ENCODE data around the gene DNMT3A.

Gene DNMT3A

DNA sequence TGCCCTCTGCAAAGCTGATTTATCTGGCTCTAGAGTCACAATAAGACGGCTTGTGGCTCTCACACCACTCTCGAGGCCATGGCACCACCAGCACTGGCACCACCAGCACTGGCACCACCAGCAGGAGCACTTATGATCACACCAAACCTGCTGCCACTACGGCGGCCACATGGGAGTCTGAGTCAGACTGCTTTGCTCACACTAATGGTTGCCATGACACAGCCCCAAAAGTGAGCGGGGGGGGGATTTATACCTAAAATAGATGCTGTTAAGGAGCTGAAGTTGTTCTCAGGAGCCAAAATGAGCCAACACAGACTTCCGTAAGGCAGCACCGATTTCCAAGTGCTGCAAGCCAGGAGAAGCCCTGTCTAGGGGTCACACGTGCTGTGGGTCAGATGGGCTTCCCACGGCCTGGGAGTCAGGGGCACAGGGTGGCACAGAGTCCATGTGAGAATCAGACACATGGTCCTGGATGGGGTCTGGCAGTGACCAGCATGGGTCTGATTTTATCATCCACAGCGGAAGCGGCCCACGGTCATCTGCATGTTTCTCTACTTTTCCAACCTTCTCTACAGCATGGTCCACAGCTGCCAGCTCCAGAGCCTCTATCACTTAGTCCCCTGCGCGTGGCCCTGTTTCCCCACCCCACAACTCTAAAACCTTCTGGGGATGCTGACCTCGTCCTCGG lies 16.7 kb downstream of the DNMT3A start:
- POLR2A ChIA-PET, result no interaction called here
- CTCF ChIA-PET, result no interaction called here
- TF ChIP-seq SUZ12 (IDR thresholded peaks at IDR 0.05) (no peak), NFRKB (IDR thresholded peaks at IDR 0.05) (no peak), BHLHE40 (IDR thresholded peaks at IDR 0.05; ENCODE audit: borderline replicate concordance) (no peak), CTBP1 (IDR thresholded peaks at IDR 0.05; ENCODE audit: borderline replicate concordance) (no peak), FOXA1 (IDR thresholded peaks at IDR 0.05) (no peak), FOXM1 (IDR thresholded peaks at IDR 0.05; ENCODE audit: borderline replicate concordance) (no peak), ARNT (IDR thresholded peaks at IDR 0.05) (no peak), TARDBP (IDR thresholded peaks at IDR 0.05) (no peak), PKNOX1 (IDR thresholded peaks at IDR 0.05) (no peak), ELF4 (IDR thresholded peaks at IDR 0.05) (no peak), ZNF384 (IDR thresholded peaks at IDR 0.05) (no peak), SP1 (IDR thresholded peaks at IDR 0.05) (no peak), FOXK2 (IDR thresholded peaks at IDR 0.05) (no peak), L3MBTL2 (conservative IDR thresholded peaks at IDR 0.05) (no peak), LEF1 (IDR thresholded peaks at IDR 0.05; ENCODE audit: borderline replicate concordance) (no peak)
- no peak for DNase-seq (ENCODE audit: extremely low spot score)

GRCh38 chr2:25324251-25324650 lies 17.5 kb downstream of the DNMT3A start:
- no peak for TF ChIP-seq PKNOX1 (IDR thresholded peaks at IDR 0.05)
- no peak for TF ChIP-seq FOXM1 (IDR thresholded peaks at IDR 0.05; ENCODE audit: borderline replicate concordance)
- TF ChIP-seq CTBP1 (IDR thresholded peaks at IDR 0.05; ENCODE audit: borderline replicate concordance), result no peak
- TF ChIP-seq FOXK2 (IDR thresholded peaks at IDR 0.05), result no peak
- TF ChIP-seq FOXA1 (IDR thresholded peaks at IDR 0.05), result no peak
- no peak for DNase-seq (ENCODE audit: extremely low spot score)
- ChIA-PET POLR2A (no interaction called here), CTCF (interaction anchor here (1.4 kb wide), 1 partner anchor 52 kb away, joined by 3 read pairs; no protein-coding TSS in a partner anchor)

DNA sequence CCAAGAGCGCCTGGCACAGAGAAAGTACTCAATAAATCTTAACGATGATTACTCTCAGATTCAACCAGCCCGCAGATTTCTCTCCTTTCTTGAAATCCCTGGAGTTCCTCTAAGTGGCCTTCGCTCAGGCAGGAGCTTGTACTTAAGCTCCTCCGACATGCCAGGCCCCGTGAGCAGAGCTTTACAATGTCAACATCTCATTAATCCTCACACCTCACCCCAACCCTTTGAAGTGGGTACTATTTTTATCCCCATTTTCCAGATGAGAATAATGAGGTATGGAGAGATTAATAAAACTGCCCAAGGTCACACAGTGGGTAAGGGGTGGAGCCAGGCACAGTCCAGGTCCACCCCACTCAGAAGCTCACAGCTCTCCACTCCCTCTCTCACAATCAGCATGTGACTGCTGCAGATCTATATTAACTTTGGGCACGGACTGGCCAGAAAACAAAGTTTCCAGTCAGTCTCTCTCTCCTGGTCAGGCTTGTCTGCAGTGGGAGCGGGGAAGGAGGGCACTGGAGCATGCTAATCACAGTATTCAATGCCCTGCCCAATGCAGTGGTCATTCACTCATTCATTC lies 18.0 kb downstream of the DNMT3A start:
- POLR2A ChIA-PET, result no interaction called here
- TF ChIP-seq CTBP1 (IDR thresholded peaks at IDR 0.05; ENCODE audit: borderline replicate concordance) (no peak), LEF1 (IDR thresholded peaks at IDR 0.05; ENCODE audit: borderline replicate concordance) (no peak), BHLHE40 (IDR thresholded peaks at IDR 0.05; ENCODE audit: borderline replicate concordance) (no peak), PKNOX1 (IDR thresholded peaks at IDR 0.05) (no peak), L3MBTL2 (conservative IDR thresholded peaks at IDR 0.05) (no peak), ARNT (IDR thresholded peaks at IDR 0.05) (no peak), FOXM1 (IDR thresholded peaks at IDR 0.05; ENCODE audit: borderline replicate concordance) (no peak), SUZ12 (IDR thresholded peaks at IDR 0.05) (no peak), ZNF384 (IDR thresholded peaks at IDR 0.05) (no peak), FOXK2 (IDR thresholded peaks at IDR 0.05) (no peak), ELF4 (IDR thresholded peaks at IDR 0.05) (no peak), TARDBP (IDR thresholded peaks at IDR 0.05) (no peak), NFRKB (IDR thresholded peaks at IDR 0.05) (no peak), SP1 (IDR thresholded peaks at IDR 0.05) (no peak), HDGF (IDR thresholded peaks at IDR 0.05; ENCODE audit: borderline replicate concordance) (no peak), FOXA1 (IDR thresholded peaks at IDR 0.05) (no peak)
- no peak for DNase-seq (ENCODE audit: extremely low spot score)
- CTCF ChIA-PET, result interaction anchor here (1.4 kb wide), 1 partner anchor 53 kb away, joined by 3 read pairs; no protein-coding TSS in a partner anchor

- CTCF ChIA-PET, result interaction anchor here (1.4 kb wide), 1 partner anchor 53 kb away, joined by 3 read pairs; no protein-coding TSS in a partner anchor
- no peak for DNase-seq (ENCODE audit: extremely low spot score)
- POLR2A ChIA-PET, result no interaction called here
- no peak for TF ChIP-seq SUZ12 (IDR thresholded peaks at IDR 0.05)
- no peak for TF ChIP-seq L3MBTL2 (conservative IDR thresholded peaks at IDR 0.05)
- no peak for TF ChIP-seq FOXM1 (IDR thresholded peaks at IDR 0.05; ENCODE audit: borderline replicate concordance)
- TF ChIP-seq SP1 (IDR thresholded peaks at IDR 0.05), result no peak
- no peak for TF ChIP-seq CTBP1 (IDR thresholded peaks at IDR 0.05; ENCODE audit: borderline replicate concordance)
- TF ChIP-seq TARDBP (IDR thresholded peaks at IDR 0.05), result no peak
- TF ChIP-seq PKNOX1 (IDR thresholded peaks at IDR 0.05), result no peak
- TF ChIP-seq ZNF384 (IDR thresholded peaks at IDR 0.05), result no peak
- TF ChIP-seq HDGF (IDR thresholded peaks at IDR 0.05; ENCODE audit: borderline replicate concordance), result no peak
- TF ChIP-seq ARNT (IDR thresholded peaks at IDR 0.05), result no peak
- TF ChIP-seq FOXK2 (IDR thresholded peaks at IDR 0.05), result no peak
- TF ChIP-seq ELF4 (IDR thresholded peaks at IDR 0.05), result no peak
- TF ChIP-seq FOXA1 (IDR thresholded peaks at IDR 0.05), result no peak
- TF ChIP-seq NFRKB (IDR thresholded peaks at IDR 0.05), result no peak
- no peak for TF ChIP-seq LEF1 (IDR thresholded peaks at IDR 0.05; ENCODE audit: borderline replicate concordance)
- TF ChIP-seq BHLHE40 (IDR thresholded peaks at IDR 0.05; ENCODE audit: borderline replicate concordance), result no peak
These were observed 18.6 kb downstream of the DNMT3A start for GRCh38 chr2:25323042-25323514.

DNA sequence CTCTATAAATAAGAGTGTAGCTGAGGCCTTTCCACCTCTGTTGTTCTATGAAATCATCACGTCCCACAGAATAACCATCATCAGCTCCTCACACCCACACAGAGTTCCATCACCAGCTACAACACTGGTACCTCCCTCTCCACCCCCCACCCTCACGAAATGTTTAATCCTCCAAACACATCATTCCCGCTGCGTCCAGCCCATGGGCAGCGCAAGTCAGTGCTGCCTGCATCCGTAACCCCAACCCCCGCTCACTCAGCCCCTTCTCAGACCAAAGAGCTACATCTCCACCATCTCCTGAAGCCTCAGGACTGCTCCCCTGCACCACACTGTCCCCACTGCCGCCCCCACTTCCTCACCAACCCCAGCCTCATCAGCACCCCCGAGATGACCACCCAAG lies 19.4 kb downstream of the DNMT3A start:
- DNase-seq (ENCODE audit: extremely low spot score), result no peak
- ChIA-PET POLR2A (no interaction called here), CTCF (no interaction called here)
- TF ChIP-seq BHLHE40 (IDR thresholded peaks at IDR 0.05; ENCODE audit: borderline replicate concordance) (no peak), CTBP1 (IDR thresholded peaks at IDR 0.05; ENCODE audit: borderline replicate concordance) (no peak), LEF1 (IDR thresholded peaks at IDR 0.05; ENCODE audit: borderline replicate concordance) (no peak), PKNOX1 (IDR thresholded peaks at IDR 0.05) (no peak), NFRKB (IDR thresholded peaks at IDR 0.05) (no peak), SP1 (IDR thresholded peaks at IDR 0.05) (no peak), HDGF (IDR thresholded peaks at IDR 0.05; ENCODE audit: borderline replicate concordance) (no peak), FOXK2 (IDR thresholded peaks at IDR 0.05) (no peak), ELF4 (IDR thresholded peaks at IDR 0.05) (no peak), TARDBP (IDR thresholded peaks at IDR 0.05) (no peak), ARNT (IDR thresholded peaks at IDR 0.05) (no peak)

Data from HEK293T (cell line).